ENCODE measurements around the gene SKAP1. TPM values are rescaled to one million over a fixed set of nuclear protein-coding genes. Genes with fewer than 3 reads are reported as not detected.
A peak's percentile ranks its signal among the peaks of the same experiment; 100 is the strongest.

SKAP1 gene
- total and polyA plus RNA-seq, 2 of the 13 experiments (the other 11 are each of a cell fraction or from before 2014, with no cell fraction given) = 0.21 TPM; not detected in 1

DNA sequence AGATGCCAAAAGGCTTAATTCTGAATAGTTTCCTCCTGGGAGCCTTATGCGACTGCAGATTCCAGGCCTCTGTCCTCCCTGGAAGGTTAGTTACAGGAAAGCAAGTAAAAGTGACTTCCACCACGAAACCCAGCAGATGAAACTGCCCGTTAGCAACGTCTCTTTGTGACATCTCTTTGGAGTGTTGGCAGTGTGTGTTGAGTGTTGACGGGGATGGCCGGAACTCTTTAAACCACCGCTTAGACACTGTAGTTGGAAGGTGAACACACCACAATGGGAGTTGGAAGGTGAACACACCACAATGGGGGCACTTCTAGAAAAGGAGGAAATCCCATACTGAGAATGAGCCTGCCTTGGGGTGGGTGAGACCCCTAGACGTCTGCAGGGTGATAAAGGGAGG is 858 bp downstream of the SKAP1 start:
- BruUV-seq (replicated peaks) = no TSS peak
- in situ Hi-C loops (cut with HindIII; ENCODE audit: extremely low pct_ligation_motif_present, low pct_unique_long_range_greater_than_20kb) (no loop called here), intact Hi-C loops (cut with micrococcal nuclease; ENCODE audit: unreplicated experiment) (no loop called here)
- H3K79me2 ChIP-seq (ENCODE audit: insufficient read depth, low read length) = no peaks in the 10 kb centered on the region
- ATAC-seq (no peak), FAIRE-seq (no peak), DNase-seq (ENCODE audit: low spot score) (no peak)
- no peak overlapping the region for H3K4me2 ChIP-seq (ENCODE audit: low read depth, low read length)
- TF ChIP-seq MIER2 (CRISPR knock-in tag; IDR thresholded peaks at IDR 0.05) (no peak), EZH2 (conservative IDR thresholded peaks at IDR 0.05; ENCODE audit: low read depth, low read length) (0 out of 2 replicates have a peak, but pooled peaks have one; percentile 54)
- no peaks in the 10 kb centered on the region for H3K9me3 ChIP-seq (ENCODE audit: low read length)
- no peaks in the 10 kb centered on the region for H3K4me1 ChIP-seq (ENCODE audit: insufficient read depth, low read length)
- 41% methylated on average over 8 of the region's 8 CpGs for WGBS (ENCODE audit: low lambda C conversion rate)
- peaks cover 9 to 54% of the 10 kb centered on the region in 2 experiments; a peak in 4 of 5 replicates for H3K27me3 ChIP-seq (ENCODE audit: control insufficient read depth in 1 of 2, insufficient read depth in 2 of 2, low read length in 2 of 2)
- H2AFZ ChIP-seq (ENCODE audit: low read length) = no peak overlapping the region
- H4K20me1 ChIP-seq (ENCODE audit: insufficient read depth, low read length) = no peaks in the 10 kb centered on the region
- POLR2A ChIA-PET = no interaction called here
- no peak overlapping the region for H3K4me3 ChIP-seq (replicated peaks in 1 of 3; ENCODE audit: insufficient read depth in 1 of 3, low read depth in 2 of 3, low read length in 3 of 3)
- CTCF ChIA-PET (ENCODE audit: low intra/inter-chr PET ratio, low total read pairs) = no interaction called here
- no peak overlapping the region for H3K9ac ChIP-seq (ENCODE audit: insufficient read depth, low read depth, low read length)
- H3K27ac ChIP-seq (ENCODE audit: extremely low read length, insufficient read depth, low read length) = no peak overlapping the region
- H3K36me3 ChIP-seq (replicated peaks in 1 of 2; ENCODE audit: control insufficient read depth in 1 of 2, insufficient read depth in 2 of 2, low read length in 2 of 2) = no peaks in the 10 kb centered on the region

DNA sequence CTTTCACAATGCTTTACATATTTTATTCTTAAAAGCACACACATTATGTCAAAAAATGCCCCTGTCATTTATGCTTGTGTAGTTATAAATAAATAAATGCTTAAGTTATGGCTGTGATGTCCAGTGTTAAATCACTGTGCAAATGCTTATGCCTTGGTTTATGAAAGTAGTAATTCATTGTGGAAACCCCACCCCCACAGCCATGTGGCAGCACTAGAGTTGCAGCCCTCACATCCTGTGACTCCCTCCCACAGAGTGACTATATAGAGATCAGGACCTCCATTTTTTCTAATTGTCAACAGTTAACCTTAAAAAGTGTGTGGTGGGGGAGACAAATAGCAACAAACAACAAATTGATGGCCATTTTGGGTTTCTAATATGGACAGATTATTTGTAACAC is 2.4 kb downstream of the SKAP1 start:
- Histone ChIP-seq H3K27ac (ENCODE audit: extremely low read length, insufficient read depth, low read length) (no peak overlapping the region), H3K36me3 (replicated peaks in 1 of 2; ENCODE audit: control insufficient read depth in 1 of 2, insufficient read depth in 2 of 2, low read length in 2 of 2) (no peaks in the 10 kb centered on the region), H2AFZ (ENCODE audit: low read length) (no peak overlapping the region), H3K9me3 (ENCODE audit: low read length) (no peaks in the 10 kb centered on the region), H3K4me1 (ENCODE audit: insufficient read depth, low read length) (no peaks in the 10 kb centered on the region), H3K4me3 (replicated peaks in 1 of 3; ENCODE audit: insufficient read depth in 1 of 3, low read depth in 2 of 3, low read length in 3 of 3) (no peak overlapping the region), H3K79me2 (ENCODE audit: insufficient read depth, low read length) (no peaks in the 10 kb centered on the region), H3K27me3 (ENCODE audit: control insufficient read depth in 1 of 2, insufficient read depth in 2 of 2, low read length in 2 of 2) (peaks cover 9 to 39% of the 10 kb centered on the region in 2 experiments; a peak in 4 of 5 replicates), H3K4me2 (ENCODE audit: low read depth, low read length) (no peak overlapping the region), H4K20me1 (ENCODE audit: insufficient read depth, low read length) (no peaks in the 10 kb centered on the region), H3K9ac (ENCODE audit: insufficient read depth, low read depth, low read length) (no peak overlapping the region)
- FAIRE-seq (no peak), ATAC-seq (no peak), DNase-seq (ENCODE audit: low spot score) (no peak)
- intact Hi-C loops (cut with micrococcal nuclease; ENCODE audit: unreplicated experiment) = no loop called here
- in situ Hi-C loops (cut with HindIII; ENCODE audit: extremely low pct_ligation_motif_present, low pct_unique_long_range_greater_than_20kb) = no loop called here
- TF ChIP-seq, protein P1, sequence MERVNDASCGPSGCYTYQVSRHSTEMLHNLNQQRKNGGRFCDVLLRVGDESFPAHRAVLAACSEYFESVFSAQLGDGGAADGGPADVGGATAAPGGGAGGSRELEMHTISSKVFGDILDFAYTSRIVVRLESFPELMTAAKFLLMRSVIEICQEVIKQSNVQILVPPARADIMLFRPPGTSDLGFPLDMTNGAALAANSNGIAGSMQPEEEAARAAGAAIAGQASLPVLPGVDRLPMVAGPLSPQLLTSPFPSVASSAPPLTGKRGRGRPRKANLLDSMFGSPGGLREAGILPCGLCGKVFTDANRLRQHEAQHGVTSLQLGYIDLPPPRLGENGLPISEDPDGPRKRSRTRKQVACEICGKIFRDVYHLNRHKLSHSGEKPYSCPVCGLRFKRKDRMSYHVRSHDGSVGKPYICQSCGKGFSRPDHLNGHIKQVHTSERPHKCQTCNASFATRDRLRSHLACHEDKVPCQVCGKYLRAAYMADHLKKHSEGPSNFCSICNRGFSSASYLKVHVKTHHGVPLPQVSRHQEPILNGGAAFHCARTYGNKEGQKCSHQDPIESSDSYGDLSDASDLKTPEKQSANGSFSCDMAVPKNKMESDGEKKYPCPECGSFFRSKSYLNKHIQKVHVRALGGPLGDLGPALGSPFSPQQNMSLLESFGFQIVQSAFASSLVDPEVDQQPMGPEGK (CRISPR knock-in tag; IDR thresholded peaks at IDR 0.05) = no peak
- no peak for TF ChIP-seq STAT5B (CRISPR knock-in tag; IDR thresholded peaks at IDR 0.05)
- no peak for TF ChIP-seq ZNF343 (CRISPR knock-in tag; IDR thresholded peaks at IDR 0.05)
- BruUV-seq (replicated peaks) = no TSS peak
- ChIA-PET POLR2A (no interaction called here), CTCF (ENCODE audit: low intra/inter-chr PET ratio, low total read pairs) (no interaction called here)

Measured in HepG2 (cell line).